ENCODE data around the gene CABP4. TPM values are rescaled to one million over a fixed set of nuclear protein-coding genes. Genes with fewer than 3 reads are reported as not detected.

The CABP4 gene
- total and polyA plus RNA-seq, 2 donors (not counting 3 experiments of a cell fraction or from before 2014, with no cell fraction given), result 2.4 to 5.0 TPM

- BruUV-seq (replicated peaks), result no TSS peak
- dilution Hi-C loops (cut with MboI; ENCODE audit: extremely low pct_ligation_motif_present, low sequenced_read_pairs) (no loop called here), intact Hi-C loops (cut with micrococcal nuclease) (loop anchor here (1.0 kb wide), 1 partner anchor 34 kb away; no protein-coding TSS in a partner anchor)
- Histone ChIP-seq H3K4me1 (ENCODE audit: control insufficient read depth, extremely low read depth, insufficient read depth, low read length) (no peaks in the 10 kb centered on the region), H3K9me3 (replicated peaks; ENCODE audit: control insufficient read depth, insufficient read depth, low read length) (no peaks in the 10 kb centered on the region), H2AFZ (ENCODE audit: low read depth, low read length) (no peak overlapping the region), H3K4me3 (replicated peaks in 1 of 3; ENCODE audit: insufficient read depth in 1 of 3, low read depth in 1 of 3, low read length in 3 of 3) (no peak overlapping the region), H3K27ac (ENCODE audit: insufficient read depth, low read depth, low read length) (no peak overlapping the region), H3K27me3 (ENCODE audit: control insufficient read depth in 2 of 2, insufficient read depth in 2 of 2, low read length in 2 of 2) (no peaks in the 10 kb centered on the region), H3K79me2 (ENCODE audit: control insufficient read depth, insufficient read depth, low read length) (no peaks in the 10 kb centered on the region), H3K36me3 (ENCODE audit: control insufficient read depth in 2 of 2, extremely low read depth in 1 of 2, insufficient read depth in 2 of 2, low read length in 2 of 2) (peaks cover 0 to 46% of the 10 kb centered on the region in 2 experiments), H3K9ac (replicated peaks; ENCODE audit: extremely low read depth, insufficient read depth, low read length) (no peak overlapping the region), H3K4me2 (ENCODE audit: insufficient read depth, low read length) (no peak overlapping the region), H4K20me1 (replicated peaks; ENCODE audit: control insufficient read depth, extremely low read depth, insufficient read depth, low read length) (no peaks in the 10 kb centered on the region), H3K9me1 (replicated peaks; ENCODE audit: control insufficient read depth, extremely low read depth, insufficient read depth, low read length) (no peaks in the 10 kb centered on the region)
- ChIA-PET CTCF (interaction anchor here (1.6 kb wide), 1 partner anchor 35 kb away, joined by 9 read pairs; the partner anchor contains the start of gene PPP1CA), POLR2A (interaction anchor here (0.6 kb wide), 1 partner anchor 24 kb away, joined by 6 read pairs; no protein-coding TSS in a partner anchor)
- TF ChIP-seq POLR2AphosphoS5 (IDR thresholded peaks at IDR 0.05; ENCODE audit: insufficient read depth, low read depth, low read length) (no peak), MAX (IDR thresholded peaks at IDR 0.05; ENCODE audit: insufficient read depth, insufficient read length) (no peak), MYC (IDR thresholded peaks at IDR 0.05; ENCODE audit: low read depth, low read length) (no peak), POLR2A (IDR thresholded peaks at IDR 0.05; ENCODE audit: low read depth, low read length) (no peak)
- DNase-seq (ENCODE audit: low read depth, low spot score), result no peak
- FAIRE-seq, result no peak
Observed at GRCh38 chr11:67436459-67437081, 18.6 kb upstream of the CABP4 start.

GRCh38 chr11:67437082-67437808, 17.9 kb upstream of the CABP4 start, which contains the start of gene PTPRCAP:
Gene PTPRCAP, minus strand, starts transcription at chr11:67437682. Its CDS starts 63 bp downstream, at chr11:67437619.
- Histone ChIP-seq H3K27me3 (ENCODE audit: control insufficient read depth in 2 of 2, insufficient read depth in 2 of 2, low read length in 2 of 2) (no peaks in the 10 kb centered on the region), H3K27ac (ENCODE audit: insufficient read depth, low read depth, low read length) (no peak within 1 kb of the TSS), H3K9me1 (replicated peaks; ENCODE audit: control insufficient read depth, extremely low read depth, insufficient read depth, low read length) (no peaks in the 10 kb centered on the region), H3K4me3 (replicated peaks in 1 of 3; ENCODE audit: insufficient read depth in 1 of 3, low read depth in 1 of 3, low read length in 3 of 3) (no peak within 1 kb of the TSS), H3K9me3 (replicated peaks; ENCODE audit: control insufficient read depth, insufficient read depth, low read length) (no peaks in the 10 kb centered on the region), H3K4me2 (ENCODE audit: insufficient read depth, low read length) (no peak within 1 kb of the TSS), H3K36me3 (ENCODE audit: control insufficient read depth in 2 of 2, extremely low read depth in 1 of 2, insufficient read depth in 2 of 2, low read length in 2 of 2) (peaks cover 0 to 45% of the 10 kb centered on the region in 2 experiments), H3K4me1 (ENCODE audit: control insufficient read depth, extremely low read depth, insufficient read depth, low read length) (peaks cover under 1% of the 10 kb centered on the region), H2AFZ (ENCODE audit: low read depth, low read length) (no peak within 1 kb of the TSS), H3K79me2 (ENCODE audit: control insufficient read depth, insufficient read depth, low read length) (peaks cover 3% of the 10 kb centered on the region), H3K9ac (replicated peaks; ENCODE audit: extremely low read depth, insufficient read depth, low read length) (no peak within 1 kb of the TSS), H4K20me1 (replicated peaks; ENCODE audit: control insufficient read depth, extremely low read depth, insufficient read depth, low read length) (no peaks in the 10 kb centered on the region)
- FAIRE-seq (no peak), DNase-seq (ENCODE audit: low read depth, low spot score) (no peak)
- TF ChIP-seq MAX (IDR thresholded peaks at IDR 0.05; ENCODE audit: insufficient read depth, insufficient read length) (no peak), FOS (IDR thresholded peaks at IDR 0.05; ENCODE audit: borderline replicate concordance, insufficient read depth, low read length) (no peak), POLR2AphosphoS5 (IDR thresholded peaks at IDR 0.05; ENCODE audit: insufficient read depth, low read depth, low read length) (no peak), POLR2A (IDR thresholded peaks at IDR 0.05; ENCODE audit: low read depth, low read length) (no peak), EZH2 (IDR thresholded peaks at IDR 0.05; ENCODE audit: borderline replicate concordance, low read depth, low read length, severe bottlenecking) (no peak), JUN (IDR thresholded peaks at IDR 0.05; ENCODE audit: borderline replicate concordance, insufficient read depth, insufficient read length, low read depth) (no peak), CTCF (IDR thresholded peaks at IDR 0.05; ENCODE audit: extremely low read depth in 1 of 2, insufficient read depth in 1 of 2, low read depth in 1 of 2, low read length in 2 of 2) (no peak)
- ChIA-PET CTCF (interaction anchor here (1.6 kb wide), 1 partner anchor 36 kb away, joined by 9 read pairs; the partner anchor contains the start of gene PPP1CA), POLR2A (no interaction called here)
- intact Hi-C loops (cut with micrococcal nuclease), result no loop called here
- BruUV-seq (replicated peaks), result no TSS peak
- dilution Hi-C loops (cut with MboI; ENCODE audit: extremely low pct_ligation_motif_present, low sequenced_read_pairs), result no loop called here
